HG03060 (cell line): ENCODE measurements around the gene VPS37D.
"Not testable (repeated sequence)": the region's sequence is repeated elsewhere in the genome, so short reads cannot be mapped to it uniquely, and the experiment has no call there.

Source experiments
- ATAC-seq: cut with Tn5 transposase; IDR thresholded peaks from one replicate; pipeline ENCODE4 v1.9.1; 2021; ENCODE audit warnings: low read depth, moderate number of reproducible peaks; ENCODE audit not compliant: unreplicated experiment

The VPS37D gene

GRCh38 chr7:73703757-73704639, 36.4 kb downstream of the VPS37D start:
- ATAC-seq, result no peak

GRCh38 chr7:73704640-73705550, 37.3 kb downstream of the VPS37D start:
- ATAC-seq, result no peak

DNA sequence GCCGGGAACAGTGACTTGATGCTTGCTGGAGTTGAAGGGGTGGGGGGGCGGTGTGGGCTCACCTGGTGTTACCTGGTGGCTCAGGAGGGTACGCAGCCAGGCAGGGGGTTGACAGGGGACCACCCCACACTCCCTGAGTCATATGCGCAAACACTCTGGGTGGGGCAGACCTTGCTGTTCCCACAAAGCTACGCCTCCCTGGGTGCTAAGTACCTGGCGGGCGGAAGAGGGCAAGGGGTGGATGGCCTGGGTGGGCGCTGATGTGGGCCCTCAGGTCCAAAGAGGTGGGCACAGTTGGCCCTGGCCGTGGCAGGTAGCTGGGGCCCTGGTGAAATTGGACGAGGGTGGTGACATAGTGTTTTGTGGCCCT, 37.9 kb downstream of the VPS37D start:
- no peak for ATAC-seq

DNA sequence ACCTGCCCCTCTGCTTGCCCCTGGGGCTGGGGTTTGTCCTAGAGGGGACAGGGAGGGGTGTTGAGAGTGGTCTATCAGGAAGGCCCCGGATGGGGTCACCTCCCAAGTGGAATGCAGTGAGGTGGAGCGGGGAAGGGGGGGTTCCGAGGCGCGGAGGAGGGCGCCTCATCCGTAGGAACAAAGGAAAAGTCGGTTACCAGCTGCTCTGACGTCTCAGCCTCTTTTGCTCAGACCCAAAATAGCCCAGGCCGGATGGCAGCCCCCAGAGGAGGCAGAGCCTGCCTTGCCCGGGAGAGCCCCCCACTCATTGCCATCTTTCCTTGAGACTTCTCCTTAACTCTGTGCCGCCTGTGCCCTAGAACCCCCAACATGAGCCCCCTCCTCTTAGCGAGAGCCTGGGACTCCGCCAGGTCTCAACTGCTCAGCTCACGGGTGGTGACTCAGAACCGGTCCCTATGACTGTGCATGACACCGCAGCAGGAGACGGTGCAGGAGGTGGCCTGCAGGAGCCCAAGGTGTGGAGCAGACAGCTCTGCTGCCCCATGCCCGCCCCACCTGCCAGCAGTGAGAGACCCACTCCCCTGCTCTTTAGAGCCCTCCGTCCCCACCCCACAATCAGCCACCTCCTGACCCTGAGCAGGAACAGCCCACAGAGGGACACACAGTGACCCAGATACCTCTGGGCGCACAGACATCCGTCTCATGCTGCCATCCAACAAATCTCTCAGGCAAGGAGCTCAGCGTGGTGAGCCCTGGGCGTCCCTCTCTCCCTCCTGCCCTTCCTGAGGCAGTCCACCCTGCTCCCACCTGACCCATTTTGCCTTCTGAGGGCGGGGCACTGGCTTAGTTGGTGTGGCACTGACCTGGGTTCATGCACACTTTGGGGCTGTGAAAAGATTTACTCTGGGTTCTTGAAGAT, 38.8 kb downstream of the VPS37D start:
- ATAC-seq, result no peak

DNA sequence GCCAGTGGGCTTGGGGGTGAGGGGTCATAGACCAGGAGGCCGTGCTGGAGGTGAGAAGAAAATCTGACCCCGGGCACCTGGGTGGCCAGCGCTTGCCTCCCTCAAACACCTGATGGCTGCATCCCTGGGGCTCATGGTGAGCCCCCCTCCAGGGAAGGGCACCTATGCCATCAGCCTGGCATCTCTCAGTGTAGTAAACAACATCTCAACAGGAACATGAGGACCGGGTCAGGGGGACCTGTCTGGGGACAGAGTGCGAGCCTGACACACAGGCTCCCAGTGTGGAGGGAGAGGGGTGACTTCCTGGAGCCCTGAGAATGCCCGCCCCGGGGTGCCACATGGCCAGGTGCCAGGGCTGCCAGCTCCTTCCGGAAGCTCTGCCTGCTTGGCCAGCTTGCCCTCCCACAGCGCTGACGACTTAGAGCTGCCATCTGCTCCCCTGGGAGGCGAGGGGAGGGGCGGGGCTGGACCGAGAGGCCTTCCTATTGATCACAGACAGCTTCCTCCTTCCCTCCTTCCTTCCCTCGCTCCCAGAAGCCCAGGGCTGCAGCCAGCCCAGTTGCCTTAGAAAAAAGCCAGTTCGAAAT, 39.5 kb downstream of the VPS37D start:
- ATAC-seq, result no peak

DNA sequence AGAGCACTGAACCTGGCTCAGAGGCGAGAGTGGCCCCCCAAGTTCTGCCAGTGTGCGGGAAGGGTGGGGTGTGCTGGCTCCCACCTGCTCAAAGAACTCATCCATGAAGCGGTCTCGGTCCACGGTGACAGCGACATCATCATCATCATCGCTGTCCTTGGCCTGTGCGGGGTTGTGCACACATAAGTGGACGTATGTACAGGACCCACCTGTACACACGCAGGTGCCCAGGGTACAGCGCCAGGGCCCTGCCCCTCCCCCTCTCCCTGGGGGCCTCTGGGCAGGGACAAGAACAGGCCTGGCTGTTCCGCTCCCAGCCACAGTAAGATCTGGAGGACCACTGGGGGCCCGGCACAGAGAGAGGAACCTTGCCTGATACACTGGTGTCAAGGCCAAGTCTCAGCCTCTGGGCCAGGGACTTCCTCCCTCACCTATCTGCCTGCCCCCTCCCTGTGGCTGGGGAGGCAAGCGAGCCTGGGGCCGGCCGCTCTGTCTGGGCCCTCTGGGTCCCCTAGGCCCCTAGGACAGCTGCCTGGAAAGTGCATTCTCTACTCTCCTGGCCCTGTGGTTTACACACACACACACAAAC, 41.4 kb downstream of the VPS37D start:
- ATAC-seq, result no peak

GRCh38 chr7:73712773-73713172, 45.1 kb downstream of the VPS37D start:
- ATAC-seq, result no peak

DNA sequence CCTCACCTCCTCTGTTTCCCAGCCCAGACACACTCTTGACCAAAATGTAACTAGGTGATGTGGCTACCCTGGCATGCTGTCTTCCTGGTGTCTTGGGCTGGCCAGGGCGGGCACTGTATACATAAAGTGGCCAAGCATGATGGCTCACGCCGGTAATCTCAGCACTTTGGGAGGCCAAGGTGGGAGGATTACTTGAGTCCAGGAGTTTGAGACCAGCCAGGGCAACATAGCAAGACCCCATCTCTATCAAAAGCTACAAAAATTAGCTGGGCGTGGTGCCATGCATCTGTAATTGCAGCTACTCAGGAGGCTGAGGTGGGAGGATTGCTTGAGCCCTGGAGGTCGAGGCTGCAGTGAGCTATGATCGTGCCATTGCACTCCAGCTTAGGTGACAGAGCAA, 45.7 kb downstream of the VPS37D start:
- not testable (repeated sequence) for ATAC-seq

GRCh38 chr7:73715648-73716317, 48.2 kb downstream of the VPS37D start:
- no peak for ATAC-seq

GRCh38 chr7:73716318-73716890, 48.8 kb downstream of the VPS37D start:
- ATAC-seq, result no peak

DNA sequence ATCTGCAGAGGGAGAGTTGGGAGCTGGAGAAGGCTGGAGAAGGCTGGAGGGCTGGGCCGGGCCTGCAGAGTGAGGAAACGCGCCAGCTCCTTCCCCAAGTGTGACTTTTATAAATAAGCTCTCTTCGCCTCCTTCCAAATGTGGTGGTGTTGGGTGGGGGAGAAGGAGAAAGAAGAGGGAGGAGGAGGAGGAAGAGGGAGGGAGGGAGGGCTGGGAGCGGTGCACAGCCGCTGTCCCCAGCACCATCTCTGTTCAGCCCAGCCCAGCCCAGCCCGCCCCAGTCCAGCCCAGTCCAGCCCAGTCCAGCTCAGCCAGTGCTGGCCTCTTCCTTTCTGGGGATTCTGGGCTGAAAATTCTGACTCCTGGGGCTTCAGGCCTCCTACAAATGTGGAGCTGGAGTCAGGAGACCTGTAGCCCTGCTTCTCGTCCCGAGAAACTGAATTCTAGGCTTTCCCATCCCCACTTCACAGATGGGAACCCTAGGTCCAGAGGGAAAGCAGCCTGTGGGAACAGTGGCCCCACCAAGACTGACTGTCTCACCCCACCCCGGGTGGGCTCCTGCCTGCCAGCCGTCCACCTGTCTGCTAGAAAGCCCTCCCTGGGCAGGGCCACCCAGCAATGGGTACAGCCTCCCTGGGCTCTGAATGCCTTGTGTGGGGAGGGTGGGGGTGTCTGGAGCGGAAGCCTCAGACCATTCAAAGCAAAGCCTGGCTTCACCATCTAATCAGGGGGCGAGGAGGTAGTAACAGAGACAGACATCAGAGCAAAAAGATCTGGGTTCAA, 49.6 kb downstream of the VPS37D start:
- no peak for ATAC-seq

GRCh38 chr7:73717991-73718405, 50.4 kb downstream of the VPS37D start:
- no peak for ATAC-seq

DNA sequence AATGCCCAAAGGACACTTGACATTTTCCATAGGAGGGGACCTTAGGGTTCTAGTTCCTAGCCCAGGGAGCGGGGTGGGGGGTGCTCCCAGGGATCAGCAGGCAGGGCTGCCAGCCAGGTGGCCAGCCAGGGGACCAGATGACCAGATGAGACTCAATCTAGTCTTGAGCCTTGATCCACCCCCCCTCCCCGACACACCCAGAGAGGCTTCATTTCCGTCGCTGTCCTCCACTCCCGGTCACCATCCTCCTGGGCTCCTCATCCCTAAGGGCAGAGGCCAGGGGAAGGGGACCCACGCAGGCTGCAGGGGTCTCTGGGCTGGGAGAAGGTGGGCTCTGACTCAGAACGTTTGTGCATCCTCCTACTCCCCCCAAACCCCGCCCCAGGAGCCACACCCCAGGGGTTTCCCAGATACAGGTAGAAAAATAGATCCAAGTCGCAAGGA, 50.8 kb downstream of the VPS37D start:
- ATAC-seq, result no peak

GRCh38 chr7:73718905-73719805, 51.5 kb downstream of the VPS37D start, which contains the start of gene STX1A:
STX1A (minus strand) TSS chr7:73719669; CDS start chr7:73719631, 38 bp downstream.
- no peak for ATAC-seq

GRCh38 chr7:73719806-73720169, 52.2 kb downstream of the VPS37D start:
- no peak for ATAC-seq

GRCh38 chr7:73720443-73720842, 52.8 kb downstream of the VPS37D start:
- ATAC-seq, result not testable (repeated sequence)

- no peak for ATAC-seq
Observed at GRCh38 chr7:73721377-73721817, 53.8 kb downstream of the VPS37D start.
